Inflammatory macrophage treated with lipopolysaccharide for 1 hour (primary cell): ENCODE results near the gene PCBP1.
"Not testable (repeated sequence)": the region's sequence is repeated elsewhere in the genome, so short reads cannot be mapped to it uniquely, and the experiment has no call there.

Source experiments
- DNase-seq, 2 donors: peaks; one replicate each; pipeline ENCODE4 v3.0.0-alpha.2; 2020 to 2022

Gene PCBP1

GRCh38 chr2:70086838-70087701 is at the start of gene PCBP1:
Gene PCBP1 (plus strand): TSS chr2:70087477. CDS start chr2:70087744, 267 bp downstream.
- peak; percentile 86 to 95 for DNase-seq

DNA sequence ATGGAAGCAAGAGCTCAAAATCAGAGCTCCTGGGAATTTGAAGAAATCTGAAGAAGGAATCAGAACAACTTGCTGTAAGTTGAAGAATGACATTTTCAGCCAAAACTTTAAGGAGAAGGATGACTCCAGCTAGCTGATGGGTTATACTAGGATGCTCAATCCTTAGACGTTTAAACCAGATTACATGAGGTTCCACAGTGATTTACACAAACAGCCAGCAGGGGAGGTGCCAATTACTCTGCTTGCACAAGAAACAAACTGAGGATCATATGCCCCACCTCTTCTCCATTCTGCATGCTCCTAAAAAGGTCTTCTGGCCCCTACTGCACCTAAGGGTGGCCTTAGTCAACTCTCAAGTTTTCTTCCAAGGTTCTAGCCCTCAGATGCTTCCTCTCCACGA is 47.9 kb upstream of the PCBP1 start:
- DNase-seq: peak; percentile 6 to 35

DNA sequence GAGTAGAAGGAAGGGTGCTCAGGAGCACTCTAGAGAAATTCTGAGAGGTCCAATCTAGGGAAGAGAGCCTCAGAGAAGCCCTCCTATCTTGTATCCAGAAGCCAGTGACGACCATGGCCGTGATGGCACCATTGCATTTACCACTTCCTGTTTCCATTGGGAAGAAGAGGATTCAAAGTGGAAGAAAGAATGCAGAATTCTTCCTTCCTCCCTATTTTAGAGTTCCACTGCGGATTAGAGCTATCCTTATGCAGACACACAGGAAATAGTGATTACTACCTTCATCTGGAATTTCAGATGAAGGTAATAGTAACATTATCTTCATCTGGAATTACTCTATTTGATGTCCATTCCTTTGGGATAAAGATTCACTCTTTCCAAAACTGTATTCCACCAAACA is 45.6 kb upstream of the PCBP1 start:
- DNase-seq: peak in 1 of 2 donors; percentile 7

DNA sequence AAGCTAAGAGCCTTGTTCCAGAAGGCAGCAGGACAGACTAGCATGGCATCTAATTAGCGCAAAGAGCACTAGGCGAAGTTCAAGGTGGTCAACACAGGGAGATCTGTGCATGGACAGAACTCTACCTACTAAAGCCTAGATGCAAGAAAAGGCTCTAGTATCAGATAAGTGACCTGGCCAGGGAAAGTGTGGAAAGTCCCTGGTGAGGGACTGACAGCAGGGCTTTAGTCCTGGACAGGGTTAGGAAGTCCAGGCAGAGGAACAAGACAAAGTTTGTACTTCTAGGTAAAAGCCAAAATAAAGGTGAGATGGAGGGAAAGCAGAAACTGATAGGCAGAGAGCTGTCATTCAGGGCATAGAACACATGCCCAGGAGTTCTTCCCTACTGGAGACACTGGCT is 45.0 kb upstream of the PCBP1 start:
- DNase-seq: no peak

- peak; percentile 61 to 86 for DNase-seq
Observed at GRCh38 chr2:70043252-70043875, 43.9 kb upstream of the PCBP1 start.

GRCh38 chr2:70044290-70045040 is 42.8 kb upstream of the PCBP1 start:
- no peak for DNase-seq

GRCh38 chr2:70045405-70045804 is 41.9 kb upstream of the PCBP1 start:
- DNase-seq: no peak

DNA sequence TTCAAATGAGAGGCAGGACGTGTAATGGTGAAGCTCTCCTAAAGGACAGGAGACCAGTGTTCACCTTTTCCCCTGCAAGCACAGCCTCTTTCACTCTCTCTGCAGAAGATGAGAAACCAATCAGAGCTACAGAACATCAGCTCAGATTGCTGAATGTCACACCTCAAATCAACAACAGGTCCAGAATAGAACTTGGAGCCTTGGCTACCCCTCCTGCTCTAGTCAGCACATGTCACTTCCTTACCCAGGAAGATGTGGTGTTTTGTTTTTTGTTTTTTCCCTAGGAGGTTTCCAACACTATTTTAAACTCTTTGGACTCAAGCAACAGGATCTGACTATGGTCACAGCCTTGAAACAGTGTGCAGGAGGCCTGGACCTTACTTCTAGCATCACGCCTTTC is 41.3 kb upstream of the PCBP1 start:
- no peak for DNase-seq

- peak in 1 of 2 donors; percentile 32 for DNase-seq
Observed at GRCh38 chr2:70046534-70046933, 40.7 kb upstream of the PCBP1 start.

- peak; percentile 44 to 59 for DNase-seq
Observed at GRCh38 chr2:70047451-70047850, 39.8 kb upstream of the PCBP1 start.

- DNase-seq: no peak
Observed at GRCh38 chr2:70049255-70049654, 38.0 kb upstream of the PCBP1 start.

DNA sequence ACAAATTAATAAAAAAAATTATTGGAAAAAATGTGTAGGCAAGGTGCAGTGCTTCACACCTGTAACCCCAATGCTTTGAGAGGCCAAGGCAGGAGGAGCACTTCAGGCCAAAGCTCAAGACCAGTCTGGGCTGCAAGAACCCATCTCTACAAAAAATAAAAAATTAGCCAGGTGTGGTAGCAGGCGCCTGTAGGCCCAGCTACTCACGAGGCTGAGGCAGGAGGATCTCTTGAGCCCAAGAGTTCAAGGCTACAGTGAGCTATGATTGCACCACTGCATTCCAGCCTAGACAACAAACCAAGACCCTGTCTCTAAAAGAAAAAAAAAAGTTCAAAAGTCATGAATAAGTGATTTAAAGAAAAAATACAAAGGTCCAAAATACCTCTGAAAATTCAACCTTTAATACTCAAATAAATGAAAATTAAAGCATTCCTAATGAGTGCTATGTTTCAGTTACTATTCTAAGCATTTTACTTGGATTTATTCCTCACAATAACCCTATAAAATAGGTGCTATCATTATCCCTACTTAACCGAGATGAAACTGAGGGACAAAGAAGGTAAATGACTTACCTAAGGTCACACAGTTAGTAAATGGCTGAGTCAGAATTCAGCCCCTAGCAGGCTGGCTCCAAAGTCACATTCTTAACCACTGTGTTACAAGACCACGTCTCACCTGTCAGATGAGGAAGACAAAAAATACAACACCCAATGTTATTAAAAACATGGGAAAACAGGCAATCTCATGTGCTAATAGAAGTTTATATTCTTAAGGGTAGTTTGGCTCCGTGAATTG is 36.4 kb upstream of the PCBP1 start:
- no peak for DNase-seq

GRCh38 chr2:70055259-70055658 is 32.0 kb upstream of the PCBP1 start:
- not testable (repeated sequence) for DNase-seq

GRCh38 chr2:70061317-70061716 is 26.0 kb upstream of the PCBP1 start:
- DNase-seq: no peak

GRCh38 chr2:70062270-70062669 is 25.0 kb upstream of the PCBP1 start:
- peak in 1 of 2 donors; percentile 35 for DNase-seq

GRCh38 chr2:70068119-70068518 is 19.2 kb upstream of the PCBP1 start:
- no peak for DNase-seq

GRCh38 chr2:70069049-70069448 is 18.2 kb upstream of the PCBP1 start:
- no peak for DNase-seq

DNA sequence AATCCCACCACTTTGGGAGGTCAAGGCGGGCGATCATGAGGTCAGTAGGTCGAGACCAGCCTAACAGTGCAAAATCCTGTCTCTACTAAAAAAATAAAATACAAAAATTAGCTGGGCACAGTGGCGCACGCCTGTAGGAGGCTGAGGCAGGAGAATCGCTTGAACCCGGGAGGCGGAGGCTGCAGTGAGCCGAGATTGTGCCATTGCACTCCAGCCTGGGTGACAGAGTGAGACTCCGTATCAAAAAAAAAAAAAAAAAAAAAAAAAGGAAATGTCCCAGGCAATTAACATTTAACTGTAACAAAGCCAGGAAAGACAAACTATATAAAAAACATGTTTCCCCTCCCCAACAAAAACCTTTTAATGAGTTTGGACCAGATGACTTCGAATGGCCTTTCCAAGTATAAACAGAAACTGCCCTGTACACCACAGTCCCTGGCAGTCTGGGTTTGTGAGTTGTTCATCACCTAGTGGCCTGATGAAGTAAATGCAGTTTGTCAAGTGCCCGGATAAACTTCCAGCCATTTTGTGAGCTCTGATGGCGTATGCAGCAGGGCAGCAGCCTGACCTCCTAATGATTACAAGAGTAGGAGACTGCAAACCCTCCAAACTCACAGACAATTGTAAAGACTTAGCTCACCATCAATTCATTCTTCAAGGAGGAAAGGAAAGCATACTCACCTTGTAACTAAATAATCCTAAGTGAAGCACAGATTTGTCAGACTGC is 16.6 kb upstream of the PCBP1 start:
- peak; percentile 82 to 83 for DNase-seq

GRCh38 chr2:70073493-70073892 is 13.8 kb upstream of the PCBP1 start:
- no peak for DNase-seq

DNA sequence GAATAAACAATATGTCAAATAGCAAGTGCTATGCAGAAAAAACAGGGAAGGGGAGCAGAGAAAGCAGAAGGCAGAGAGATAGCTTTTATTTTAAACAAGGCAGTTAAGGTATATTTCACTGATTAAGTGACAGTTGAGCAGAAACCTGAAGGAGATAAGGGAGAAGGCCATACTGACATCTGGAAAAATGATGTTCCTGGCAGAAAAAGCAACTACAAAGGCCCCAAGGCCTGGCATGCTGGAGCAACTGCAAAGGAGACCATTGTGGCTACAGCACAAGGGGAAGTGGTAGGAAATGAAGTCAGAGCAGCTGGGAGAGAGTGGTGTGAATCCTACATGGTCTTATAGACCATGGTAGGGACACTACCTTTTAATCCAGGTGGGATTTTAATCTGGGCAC is 8.9 kb upstream of the PCBP1 start:
- DNase-seq: no peak

- no peak for DNase-seq
Observed at GRCh38 chr2:70080610-70081200, 6.6 kb upstream of the PCBP1 start.

DNA sequence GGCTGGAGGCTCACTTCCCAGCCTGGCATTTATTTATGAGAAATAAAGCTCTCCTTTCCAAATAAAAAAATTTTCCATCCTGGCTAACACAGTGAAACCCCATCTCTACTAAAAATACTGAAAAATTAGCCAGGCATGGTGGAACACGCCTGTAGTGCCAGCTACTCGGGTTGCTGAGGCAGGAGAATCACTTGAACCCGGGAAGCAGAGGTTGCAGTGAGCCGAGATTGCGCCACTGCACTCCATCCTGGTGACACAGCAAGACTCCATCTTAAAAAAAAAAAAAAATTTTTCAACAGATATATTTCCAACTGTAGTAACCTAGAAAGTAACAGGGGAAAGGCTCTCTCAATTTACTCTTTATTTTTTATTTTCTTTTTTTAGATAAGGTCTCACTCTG is 6.1 kb upstream of the PCBP1 start:
- no peak for DNase-seq
